Thyroid gland (tissue), 4 donors: ENCODE data around the gene ADORA2B.

ENCODE experiments used
- POLR2A ChIP-seq, 2 donors: fragments of 450-650 bp; IDR thresholded peaks; one replicate each; pipeline ENCODE4 v1.6.1; 2017; ENCODE audit warnings: antibody characterized with exemption in 2 of 2, mild to moderate bottlenecking in 2 of 2, moderate library complexity in 1 of 2
- TF ChIP-seq, protein P1 (sequence below), 6 experiments: fragments of 200-600 bp in 3 of 6; fragments of 450-650 bp in 3 of 6; sonication (generic) in 3 of 6; IDR thresholded peaks; one replicate each; pipeline ENCODE4 v1.5.1; 2016 to 2019; ENCODE audit warnings: antibody characterized with exemption in 6 of 6, mild to moderate bottlenecking in 2 of 6, inconsistent platforms in 1 of 6, moderate library complexity in 1 of 6

DNA sequence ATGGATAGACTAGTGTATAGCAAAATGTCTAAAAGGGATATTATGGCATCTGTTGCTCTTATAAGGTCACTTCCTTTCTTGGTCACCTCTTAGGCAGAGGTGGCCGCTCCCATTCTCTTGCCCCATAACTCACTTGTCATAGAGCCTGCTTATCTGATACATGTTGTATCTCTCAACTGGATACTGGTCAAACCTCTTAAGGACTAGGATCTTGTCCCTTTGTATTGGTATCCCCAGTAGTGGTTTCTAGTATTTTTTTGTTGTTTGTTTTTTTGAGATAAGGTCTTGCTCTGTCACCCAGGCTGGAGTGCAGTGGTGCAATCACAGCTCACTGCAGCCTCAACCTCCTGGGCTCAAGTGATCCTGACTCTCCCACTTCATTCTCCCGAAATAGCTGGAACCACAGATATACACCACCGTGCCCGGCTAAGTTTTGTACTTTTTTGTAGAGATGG, 27.6 kb downstream of the ADORA2B start:
- TF ChIP-seq, protein P1, sequence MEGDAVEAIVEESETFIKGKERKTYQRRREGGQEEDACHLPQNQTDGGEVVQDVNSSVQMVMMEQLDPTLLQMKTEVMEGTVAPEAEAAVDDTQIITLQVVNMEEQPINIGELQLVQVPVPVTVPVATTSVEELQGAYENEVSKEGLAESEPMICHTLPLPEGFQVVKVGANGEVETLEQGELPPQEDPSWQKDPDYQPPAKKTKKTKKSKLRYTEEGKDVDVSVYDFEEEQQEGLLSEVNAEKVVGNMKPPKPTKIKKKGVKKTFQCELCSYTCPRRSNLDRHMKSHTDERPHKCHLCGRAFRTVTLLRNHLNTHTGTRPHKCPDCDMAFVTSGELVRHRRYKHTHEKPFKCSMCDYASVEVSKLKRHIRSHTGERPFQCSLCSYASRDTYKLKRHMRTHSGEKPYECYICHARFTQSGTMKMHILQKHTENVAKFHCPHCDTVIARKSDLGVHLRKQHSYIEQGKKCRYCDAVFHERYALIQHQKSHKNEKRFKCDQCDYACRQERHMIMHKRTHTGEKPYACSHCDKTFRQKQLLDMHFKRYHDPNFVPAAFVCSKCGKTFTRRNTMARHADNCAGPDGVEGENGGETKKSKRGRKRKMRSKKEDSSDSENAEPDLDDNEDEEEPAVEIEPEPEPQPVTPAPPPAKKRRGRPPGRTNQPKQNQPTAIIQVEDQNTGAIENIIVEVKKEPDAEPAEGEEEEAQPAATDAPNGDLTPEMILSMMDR (IDR thresholded peaks at IDR 0.05) = no peak
- TF ChIP-seq POLR2A (IDR thresholded peaks at IDR 0.05) = no peak
